ENCODE results near the gene DHPS.

DNA sequence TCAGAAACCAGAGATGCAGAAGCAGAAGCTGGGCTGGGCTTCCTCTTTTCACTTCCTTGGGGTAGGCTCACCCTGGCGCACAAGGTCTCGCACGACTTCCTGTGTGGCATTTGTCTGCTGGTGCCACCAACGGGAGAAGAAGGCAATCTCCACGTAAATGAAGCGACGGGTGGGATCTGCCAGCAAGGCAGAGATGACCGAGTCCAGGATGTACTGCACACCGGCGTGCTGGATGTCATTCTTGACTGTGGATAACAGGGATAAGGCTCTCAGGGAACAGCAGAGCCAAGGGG, 16.5 kb downstream of the DHPS start:
- TF ChIP-seq, protein P1, sequence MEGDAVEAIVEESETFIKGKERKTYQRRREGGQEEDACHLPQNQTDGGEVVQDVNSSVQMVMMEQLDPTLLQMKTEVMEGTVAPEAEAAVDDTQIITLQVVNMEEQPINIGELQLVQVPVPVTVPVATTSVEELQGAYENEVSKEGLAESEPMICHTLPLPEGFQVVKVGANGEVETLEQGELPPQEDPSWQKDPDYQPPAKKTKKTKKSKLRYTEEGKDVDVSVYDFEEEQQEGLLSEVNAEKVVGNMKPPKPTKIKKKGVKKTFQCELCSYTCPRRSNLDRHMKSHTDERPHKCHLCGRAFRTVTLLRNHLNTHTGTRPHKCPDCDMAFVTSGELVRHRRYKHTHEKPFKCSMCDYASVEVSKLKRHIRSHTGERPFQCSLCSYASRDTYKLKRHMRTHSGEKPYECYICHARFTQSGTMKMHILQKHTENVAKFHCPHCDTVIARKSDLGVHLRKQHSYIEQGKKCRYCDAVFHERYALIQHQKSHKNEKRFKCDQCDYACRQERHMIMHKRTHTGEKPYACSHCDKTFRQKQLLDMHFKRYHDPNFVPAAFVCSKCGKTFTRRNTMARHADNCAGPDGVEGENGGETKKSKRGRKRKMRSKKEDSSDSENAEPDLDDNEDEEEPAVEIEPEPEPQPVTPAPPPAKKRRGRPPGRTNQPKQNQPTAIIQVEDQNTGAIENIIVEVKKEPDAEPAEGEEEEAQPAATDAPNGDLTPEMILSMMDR (IDR thresholded peaks at IDR 0.05; ENCODE audit: low read depth, low read length, poor library complexity, severe bottlenecking), result no peak
- no peak for TF ChIP-seq EZH2phosphoT487 (IDR thresholded peaks at IDR 0.05; ENCODE audit: borderline replicate concordance, low read length)

Measured in DOHH2 (cell line).